GM12878 (cell line): ENCODE results near the gene SGPP2. TPM values are rescaled to one million over a fixed set of nuclear protein-coding genes. Genes with fewer than 3 reads are reported as not detected.

Experiments
- ATAC-seq: fragments of 200-7000 bp; cut with Tn5 transposase; 3 replicates; pipeline ENCODE4 v1.9.1; 2020; ENCODE audit warnings: mild to moderate bottlenecking, moderate library complexity
- BruUV-seq: library from RNA; stranded (reverse); fragments of 400-500 nt; replicated peaks from 2 replicates; lab custom pipeline; 2021; lab: Mats Ljungman, UMichigan
- CTCF ChIA-PET: fragments of 300-600 bp; sonication (Branson Sonifier 250); formaldehyde crosslinking; extraction: SDS; loops from one replicate; lab custom pipeline; 2021; ENCODE audit warnings: inconsistent platforms; lab: Yijun Ruan, JAX
- POLR2A ChIA-PET: fragments of 350-600 bp; formaldehyde crosslinking; extraction: SDS; loops from one replicate; lab custom pipeline; 2021; ENCODE audit warnings: inconsistent platforms; lab: Charles Lee
- RAD21 ChIA-PET: fragments of 300-600 bp; sonication (Branson Sonifier 250); formaldehyde crosslinking; loops from one replicate; lab custom pipeline; 2023; ENCODE audit warnings: antibody characterized with exemption; ENCODE audit not compliant: unreplicated experiment; lab: Charles Lee
- SMC1A ChIA-PET: fragments of 300-600 bp; sonication (Branson Sonifier 250); formaldehyde crosslinking; loops from one replicate; lab custom pipeline; 2023; ENCODE audit not compliant: unreplicated experiment, uncharacterized antibody; lab: Charles Lee
- DNase-seq: peaks from one replicate; pipeline ENCODE4 v3.0.0-alpha.2; 2011; ENCODE audit warnings: low read depth, low spot score
- FAIRE-seq: peaks from 3 replicates; lab custom pipeline; 2011; peaks lifted over from hg19 to GRCh38; lab: Jason Lieb, UNC
- H2AFZ ChIP-seq: 2 replicates; pipeline ENCODE4 v1.6.0; 2011; ENCODE audit warnings: low read depth, low read length, control low read depth; ENCODE audit not compliant: control insufficient read depth
- H3K27ac ChIP-seq: 2 replicates; pipeline ENCODE4 v1.5.1; 2011; ENCODE audit warnings: control low read depth; ENCODE audit not compliant: control insufficient read depth, insufficient read depth
- H3K27me3 ChIP-seq, 2 experiments: replicated peaks in 1 of 2; 2 replicates each; pipeline versions ENCODE4 v1.6.0 to v1.6.1; 2011; ENCODE audit warnings: low read length in 1 of 2; ENCODE audit not compliant: control insufficient read depth in 2 of 2, insufficient read depth in 2 of 2
- H3K36me3 ChIP-seq, 2 experiments: 2 replicates each; pipeline ENCODE4 v1.5.1; 2011; ENCODE audit warnings: low read length in 1 of 2; ENCODE audit not compliant: control insufficient read depth in 2 of 2, insufficient read depth in 2 of 2
- H3K4me1 ChIP-seq: 2 replicates; pipeline ENCODE4 v1.6.1; 2011; ENCODE audit warnings: mild to moderate bottlenecking, low read length, moderate library complexity, mixed read lengths; ENCODE audit not compliant: control insufficient read depth, insufficient read depth
- H3K4me2 ChIP-seq: 2 replicates; pipeline ENCODE4 v1.6.0; 2011; ENCODE audit warnings: control low read depth; ENCODE audit not compliant: control insufficient read depth, insufficient read depth
- H3K4me3 ChIP-seq: fragments of 200-600 bp; sonication (generic); 2 replicates; pipeline ENCODE4 v1.5.1; 2016
- H3K79me2 ChIP-seq: 2 replicates; pipeline ENCODE4 v1.6.0; 2011; ENCODE audit warnings: low read length; ENCODE audit not compliant: control insufficient read depth, insufficient read depth
- H3K9ac ChIP-seq: 2 replicates; pipeline ENCODE4 v1.8.0; 2011; ENCODE audit warnings: low read length, control low read depth, mixed read lengths; ENCODE audit not compliant: control insufficient read depth, insufficient read depth
- H3K9me3 ChIP-seq: replicated peaks from 3 replicates; pipeline ENCODE4 v1.5.1; 2011; ENCODE audit warnings: mild to moderate bottlenecking, low read length; ENCODE audit not compliant: control insufficient read depth, insufficient read depth
- H4K20me1 ChIP-seq: 2 replicates; pipeline ENCODE4 v1.6.0; 2011; ENCODE audit not compliant: control insufficient read depth, insufficient read depth
- ASH2L ChIP-seq: fragments of 300-600, 200-600 bp; sonication (generic); IDR thresholded peaks from 2 replicates; pipeline ENCODE4 v1.6.1; 2017; ENCODE audit warnings: low read depth, mild to moderate bottlenecking, borderline replicate concordance
- E4F1 ChIP-seq: fragments of 450-650 bp; IDR thresholded peaks from 2 replicates; pipeline ENCODE4 v1.6.1; 2018; ENCODE audit warnings: borderline replicate concordance, mild to moderate bottlenecking; ENCODE audit not compliant: partially characterized antibody
- FOXK2 ChIP-seq: fragments of 450-650 bp; IDR thresholded peaks from 2 replicates; pipeline ENCODE4 v1.6.1; 2017; ENCODE audit warnings: mild to moderate bottlenecking, moderate library complexity
- GABPA ChIP-seq: IDR thresholded peaks from 2 replicates; pipeline ENCODE4 v1.6.1; 2014; ENCODE audit warnings: antibody characterized with exemption, low read depth, mild to moderate bottlenecking, inconsistent platforms
- JUNB ChIP-seq: IDR thresholded peaks from 2 replicates; pipeline ENCODE4 v1.6.1; 2016; ENCODE audit warnings: antibody characterized with exemption, mild to moderate bottlenecking
- KAT2A ChIP-seq: conservative IDR thresholded peaks from 2 replicates; pipeline ENCODE4 v1.6.1; 2011; ENCODE audit warnings: low read depth, low read length; ENCODE audit not compliant: control insufficient read depth
- MEF2A ChIP-seq: IDR thresholded peaks from 2 replicates; pipeline ENCODE4 v1.6.1; 2011; ENCODE audit warnings: low read depth, mild to moderate bottlenecking, low read length, moderate library complexity; ENCODE audit not compliant: insufficient read depth
- MYB ChIP-seq: fragments of 150-350 bp; IDR thresholded peaks from 2 replicates; pipeline ENCODE4 v1.6.1; 2014; ENCODE audit warnings: mild to moderate bottlenecking, low read depth, low read length, borderline replicate concordance
- MYC ChIP-seq: IDR thresholded peaks from 2 replicates; pipeline ENCODE4 v1.6.1; 2011; ENCODE audit warnings: mild to moderate bottlenecking, low read length, moderate library complexity, inconsistent platforms; ENCODE audit not compliant: insufficient read depth, insufficient replicate concordance, insufficient read length, severe bottlenecking
- NR2C2 ChIP-seq: IDR thresholded peaks from 2 replicates; pipeline ENCODE4 v1.6.1; 2011; ENCODE audit warnings: borderline replicate concordance, low read depth; ENCODE audit not compliant: control insufficient read depth, insufficient read length
- NR2F1 ChIP-seq: fragments of 450-650 bp; conservative IDR thresholded peaks from 2 replicates; pipeline ENCODE4 v1.6.1; 2017; ENCODE audit warnings: mild to moderate bottlenecking
- PAX8 ChIP-seq: fragments of 450-650 bp; IDR thresholded peaks from 2 replicates; pipeline ENCODE4 v1.6.1; 2017; ENCODE audit warnings: mild to moderate bottlenecking, moderate library complexity
- POLR2AphosphoS5 ChIP-seq: IDR thresholded peaks from 2 replicates; pipeline ENCODE4 v1.6.1; 2011; ENCODE audit warnings: mild to moderate bottlenecking, low read length, inconsistent platforms
- RELA ChIP-seq: fragments of 450-650 bp; IDR thresholded peaks from 2 replicates; pipeline ENCODE4 v1.8.0; 2014; ENCODE audit warnings: borderline replicate concordance; ENCODE audit not compliant: partially characterized antibody
- SREBF2 ChIP-seq: IDR thresholded peaks from 2 replicates; pipeline ENCODE4 v1.6.1; 2012; ENCODE audit warnings: mild to moderate bottlenecking, low read length
- STAT1 ChIP-seq: fragments of 450-650 bp; conservative IDR thresholded peaks from 2 replicates; pipeline ENCODE4 v1.6.1; 2014; ENCODE audit warnings: antibody characterized with exemption, mild to moderate bottlenecking
- TCF7 ChIP-seq: IDR thresholded peaks from 2 replicates; pipeline ENCODE4 v1.6.1; 2014; ENCODE audit warnings: antibody characterized with exemption, borderline replicate concordance
- ZBED1 ChIP-seq: IDR thresholded peaks from 2 replicates; pipeline ENCODE4 v1.6.1; 2016; ENCODE audit warnings: borderline replicate concordance
- ZBTB11 ChIP-seq: fragments of 450-650 bp; formaldehyde crosslinking; IDR thresholded peaks from 2 replicates; pipeline ENCODE4 v1.5.0; 2022; ENCODE audit warnings: mild to moderate bottlenecking, missing genetic modification characterization
- ZNF274 ChIP-seq: IDR thresholded peaks from one replicate; pipeline ENCODE4 v1.8.0; 2011; ENCODE audit not compliant: insufficient read length, insufficient read depth
- WGBS: methylation state at CpG from one replicate; pipeline ENCODE4 v1.1.6; 2016; ENCODE audit warnings: low lambda C conversion rate; ENCODE audit not compliant: insufficient replicate concordance, insufficient coverage; ENCODE audit errors: missing lambda C conversion rate; 5-methylcytosine and 5-hydroxymethylcytosine counted together
- in situ Hi-C: fragments of 300-500 bp; cut with MboI; formaldehyde crosslinking; loops from 9 replicates; pipeline ENCODE4 v1.14.3; 2018; ENCODE audit warnings: mixed read lengths
- intact Hi-C: fragments of 100-400 bp; cut with micrococcal nuclease; formaldehyde crosslinking; loops from one replicate; pipeline ENCODE4 v1.14.2; 2022; ENCODE audit not compliant: unreplicated experiment
- polyA plus RNA-seq, 11 experiments: library from polyadenylated mRNA; depleted of rRNA in 4 of 11; unstranded in 6 of 11; stranded (reverse) in 5 of 11; fragments of >200 nt; fragmentation: Nextera tagmentation in 4 of 11; fragmentation: Illumina TruSeq in 1 of 11; extraction: Ambion mirVana in 4 of 11; extraction: Trizol in 1 of 11; gene quantifications; 1 replicate in 1 of 11; 2 replicates in 10 of 11; pipeline versions ENCODE4 v1.2.1 to v1.2.3, GENCODE V29; 2011 to 2016; ENCODE audit warnings: inconsistent platforms in 2 of 11, missing spikeins in 2 of 11, low read depth in 1 of 11
- total RNA-seq, 4 experiments: library from RNA; depleted of rRNA in 3 of 4; stranded (reverse); fragments of >200 nt in 3 of 4; fragmentation: Illumina TruSeq in 1 of 4; extraction: Trizol in 1 of 4; gene quantifications; 2 replicates each; pipeline versions ENCODE4 v1.2.1 to v1.2.3, GENCODE V29; 2013 to 2021

The SGPP2 gene
- total and polyA plus RNA-seq, 10 of the 15 experiments (the other 5 are each of a cell fraction or from before 2014, with no cell fraction given), result 3.5 to 84.9 (median 13.1) TPM

- TF ChIP-seq NR2C2 (no peak), PAX8 (no peak), ZNF274 (no peak), SREBF2 (no peak), RELA (no peak), ZBTB11 (CRISPR knock-in tag) (no peak)
Measured at GRCh38 chr2:222380456-222380855, 43.9 kb upstream of the SGPP2 start (continued).

- Histone ChIP-seq H3K4me2 (no peak overlapping the region), H3K4me1 (no peaks in the 10 kb centered on the region), H3K4me3 (no peak overlapping the region), H3K9me3 (no peaks in the 10 kb centered on the region), H3K36me3 (no peaks in the 10 kb centered on the region), H2AFZ (no peak overlapping the region), H3K79me2 (no peaks in the 10 kb centered on the region), H3K9ac (no peak overlapping the region), H3K27ac (no peak overlapping the region), H4K20me1 (no peaks in the 10 kb centered on the region), H3K27me3 (no peaks in the 10 kb centered on the region)
- POLR2A ChIA-PET, result no interaction called here
- SMC1A ChIA-PET, result interaction anchor here (0.9 to 1.6 kb wide), 2 partner anchors 18 to 68 kb away, joined by 3 to 5 read pairs; no protein-coding TSS in a partner anchor
- no TSS peak for BruUV-seq
- ATAC-seq, result no peak
- RAD21 ChIA-PET, result no interaction called here
- in situ Hi-C loops (no loop called here), intact Hi-C loops (no loop called here)
- WGBS, result 49% methylated on average over 3 of the region's 3 CpGs
- CTCF ChIA-PET, result interaction anchor here (1.4 kb wide), 1 partner anchor 11 kb away, joined by 3 read pairs; no protein-coding TSS in a partner anchor
- FAIRE-seq, result no peak
- DNase-seq, result no peak
- TF ChIP-seq ASH2L (no peak), KAT2A (no peak), NR2F1 (no peak), MYB (no peak), ZNF274 (no peak), TCF7 (no peak), FOXK2 (no peak), RELA (no peak), E4F1 (no peak), JUNB (no peak), MYC (no peak), POLR2AphosphoS5 (no peak), STAT1 (no peak), ZBED1 (no peak), MEF2A (no peak), GABPA (no peak)
Measured at GRCh38 chr2:222381566-222381965, 42.8 kb upstream of the SGPP2 start.
